ENCODE results near the gene NMT1. TPM values are rescaled to one million over a fixed set of nuclear protein-coding genes. Genes with fewer than 3 reads are reported as not detected.
A peak's percentile ranks its signal among the peaks of the same experiment; 100 is the strongest.

Gene NMT1
- polyA plus RNA-seq, 1 donor: 71.5 TPM

GRCh38 chr17:45073414-45074070, 12.4 kb downstream of the NMT1 start:
- no peak for DNase-seq

GRCh38 chr17:45077643-45078042, 16.5 kb downstream of the NMT1 start:
- DNase-seq: no peak

GRCh38 chr17:45081047-45081703, 20.1 kb downstream of the NMT1 start:
- DNase-seq: peak; percentile 47

GRCh38 chr17:45086391-45086790, 25.3 kb downstream of the NMT1 start:
- no peak for DNase-seq

GRCh38 chr17:45086865-45087503, 25.9 kb downstream of the NMT1 start:
- DNase-seq: no peak

- no peak for DNase-seq
Measured at GRCh38 chr17:45087504-45087975, 26.4 kb downstream of the NMT1 start.

GRCh38 chr17:45087978-45088377, 26.9 kb downstream of the NMT1 start:
- no peak for DNase-seq

- DNase-seq: no peak
Measured at GRCh38 chr17:45088741-45089140, 27.6 kb downstream of the NMT1 start.

GRCh38 chr17:45090711-45091110, 29.6 kb downstream of the NMT1 start:
- DNase-seq: no peak

GRCh38 chr17:45091778-45092425, 30.8 kb downstream of the NMT1 start:
- no peak for DNase-seq

GRCh38 chr17:45092911-45093430, 31.9 kb downstream of the NMT1 start:
- DNase-seq: no peak

GRCh38 chr17:45093444-45094110, 32.5 kb downstream of the NMT1 start:
- no peak for DNase-seq

GRCh38 chr17:45096141-45096540, 35.0 kb downstream of the NMT1 start:
- no peak for DNase-seq

GRCh38 chr17:45096926-45097325, 35.8 kb downstream of the NMT1 start:
- no peak for DNase-seq

GRCh38 chr17:45098081-45098868, 37.2 kb downstream of the NMT1 start:
- no peak for DNase-seq

- DNase-seq: peak; percentile 83
Measured at GRCh38 chr17:45098869-45099616, 37.9 kb downstream of the NMT1 start.

GRCh38 chr17:45101546-45101882, 40.4 kb downstream of the NMT1 start:
- no peak for DNase-seq

- no peak for DNase-seq
Measured at GRCh38 chr17:45101883-45102811, 41.0 kb downstream of the NMT1 start.

GRCh38 chr17:45102856-45103255, 41.7 kb downstream of the NMT1 start:
- DNase-seq: no peak

Measured in left kidney (tissue), 2 donors.